RCC 7860 (cell line): ENCODE measurements around the gene ACO2.
A peak's percentile ranks its signal among the peaks of the same experiment; 100 is the strongest.
"Not testable (repeated sequence)": the region's sequence is repeated elsewhere in the genome, so short reads cannot be mapped to it uniquely, and the experiment has no call there.

Source experiments
- DNase-seq: peaks from one replicate; pipeline ENCODE4 v3.0.0-alpha.2; 2015; ENCODE audit warnings: low spot score
- FAIRE-seq: peaks from 2 replicates; lab custom pipeline; 2012; peaks lifted over from hg19 to GRCh38; lab: Jason Lieb, UNC

Gene ACO2

DNA sequence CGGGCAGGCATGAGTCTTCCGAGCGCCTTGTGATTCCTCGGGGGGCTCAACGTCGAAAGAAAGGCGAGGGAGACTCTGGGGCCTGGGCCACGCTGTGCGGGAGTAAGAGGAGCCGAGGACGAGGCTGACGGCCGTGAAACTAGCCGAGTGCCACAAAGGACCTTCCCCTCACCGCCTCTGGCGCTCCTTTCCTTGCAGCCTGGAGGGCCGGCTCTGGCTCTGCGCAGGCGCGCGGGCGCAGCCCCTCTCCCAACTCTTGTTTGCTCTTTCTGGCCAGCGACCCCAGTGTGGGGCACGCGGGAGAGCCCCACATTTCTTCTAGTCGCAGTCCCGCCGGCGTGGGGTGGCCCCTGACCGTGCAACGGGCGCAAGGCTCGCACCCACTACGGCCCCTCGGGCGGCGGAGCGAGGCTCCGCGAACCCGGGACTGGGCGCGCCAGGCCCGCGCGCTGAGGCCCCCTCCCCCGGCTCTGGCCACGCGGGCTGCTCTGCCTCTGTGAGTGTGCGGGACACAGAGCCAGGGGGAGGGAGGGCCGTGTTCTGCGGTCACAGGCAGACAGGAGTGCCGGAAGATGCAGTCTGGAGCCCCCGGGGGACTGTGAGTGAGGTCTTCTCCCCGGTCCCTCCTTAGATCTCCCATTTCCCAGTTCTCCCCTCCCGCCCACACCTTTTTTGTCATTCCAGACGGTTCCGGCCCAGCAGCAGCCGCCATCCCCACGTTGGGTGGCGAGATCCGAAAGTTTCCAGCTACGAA, 21.3 kb upstream of the ACO2 start:
- no peak for FAIRE-seq
- DNase-seq: peak; percentile 36

- FAIRE-seq: peak; percentile 96
- DNase-seq: peak; percentile 96
Observed at GRCh38 chr22:41448189-41448808, 20.6 kb upstream of the ACO2 start.

GRCh38 chr22:41458161-41458728, 10.7 kb upstream of the ACO2 start:
- FAIRE-seq (no peak), DNase-seq (no peak)

- FAIRE-seq (no peak), DNase-seq (no peak)
Observed at GRCh38 chr22:41459431-41459830, 9.5 kb upstream of the ACO2 start.

DNA sequence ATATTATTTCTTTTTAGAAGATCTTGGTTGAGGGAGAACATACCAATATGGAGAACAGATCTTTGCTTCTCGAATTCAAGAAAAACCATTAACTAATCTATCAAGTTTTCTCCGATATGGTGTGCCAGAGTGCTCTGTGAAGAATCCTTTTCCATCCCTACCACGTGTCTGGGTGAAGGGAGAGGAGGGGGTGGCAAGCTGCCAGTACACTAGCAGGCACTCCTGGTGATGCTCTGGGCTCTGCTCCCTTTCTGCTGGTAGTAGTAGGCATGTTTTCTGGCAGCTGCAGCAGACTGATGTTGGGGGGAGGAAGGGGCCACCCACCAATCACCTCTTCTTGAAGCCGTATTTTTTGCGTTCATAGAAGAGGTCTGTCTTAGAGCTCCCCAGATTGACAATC, 8.8 kb upstream of the ACO2 start:
- not testable (repeated sequence) for DNase-seq, FAIRE-seq

DNA sequence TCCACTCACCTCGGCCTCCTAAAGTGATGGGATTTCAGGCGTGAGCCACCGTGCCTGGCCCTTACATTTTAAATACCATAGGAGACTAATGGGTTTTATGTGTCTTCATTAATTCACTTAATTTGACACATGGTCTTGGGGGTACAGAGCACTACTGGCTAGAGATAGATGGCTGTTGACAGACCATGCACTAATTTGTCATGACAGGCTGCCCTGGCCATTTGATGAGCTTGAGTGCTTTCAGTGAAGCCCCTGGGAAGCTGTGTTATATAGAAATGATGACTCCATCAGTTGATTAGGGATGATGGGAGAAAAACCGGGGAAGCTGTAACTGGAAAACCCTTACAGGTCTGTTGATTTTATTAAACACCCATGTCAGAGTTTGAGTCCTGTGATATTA, 7.0 kb upstream of the ACO2 start:
- FAIRE-seq: no peak

GRCh38 chr22:41469218-41469851, 418 bp downstream of the ACO2 start:
- DNase-seq: no peak
- no peak for FAIRE-seq

More for the DNA sequence above, 7.0 kb upstream of the ACO2 start:
- DNase-seq: no peak

DNA sequence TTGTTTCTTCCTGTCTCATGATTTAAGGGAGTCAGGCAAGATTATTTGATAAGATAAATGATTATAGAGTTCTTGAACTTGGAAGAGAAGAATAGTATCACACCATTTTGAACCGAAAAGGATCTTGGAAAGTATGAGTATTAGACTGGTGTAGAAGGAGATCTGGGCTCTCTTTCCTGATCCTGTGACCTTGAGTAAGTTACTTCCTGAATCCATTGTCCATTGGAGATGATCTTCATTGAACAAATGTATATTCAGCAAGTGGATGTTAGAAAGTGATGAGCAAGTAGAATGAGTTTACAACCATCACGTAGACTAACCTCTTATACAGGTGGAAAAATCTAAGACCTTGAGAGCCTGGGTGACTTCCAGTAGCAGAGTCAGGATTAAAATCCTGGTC, 2.0 kb downstream of the ACO2 start:
- no peak for DNase-seq
- FAIRE-seq: no peak

GRCh38 chr22:41471568-41471967, 2.7 kb downstream of the ACO2 start:
- FAIRE-seq: no peak

DNA sequence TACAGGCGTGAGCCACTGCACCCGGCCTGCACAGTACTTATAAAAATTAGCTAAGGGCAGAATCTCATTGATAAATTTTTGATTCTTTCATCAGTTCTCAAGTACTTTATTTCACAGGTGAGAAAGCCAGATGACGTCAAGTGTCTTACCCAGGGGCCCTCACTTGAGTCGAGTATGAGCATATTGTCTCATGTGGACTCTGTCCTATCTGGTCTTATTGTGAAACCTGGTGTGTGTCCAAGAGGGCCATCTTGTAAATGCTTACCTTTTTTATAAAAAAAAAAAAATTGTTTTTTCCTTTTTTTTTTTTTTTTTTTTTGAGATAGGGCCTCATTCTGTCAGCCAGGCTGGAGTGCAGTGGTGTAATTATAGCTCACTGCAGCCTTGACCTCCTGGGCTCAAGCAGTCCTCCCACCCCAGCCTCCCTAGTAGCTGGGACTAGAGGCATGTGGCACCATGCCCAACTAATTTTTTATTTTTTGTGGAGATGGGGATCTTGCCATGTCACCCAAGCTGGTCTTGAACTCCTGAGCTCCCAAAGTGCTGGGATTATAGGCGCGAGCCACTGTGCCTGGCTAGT, 6.0 kb downstream of the ACO2 start:
- DNase-seq: no peak
- FAIRE-seq: no peak

More at GRCh38 chr22:41471568-41471967, 2.7 kb downstream of the ACO2 start:
- DNase-seq: no peak

- FAIRE-seq (no peak), DNase-seq (no peak)
Observed at GRCh38 chr22:41478473-41478872, 9.6 kb downstream of the ACO2 start.

- DNase-seq: no peak
- FAIRE-seq: no peak
Observed at GRCh38 chr22:41478891-41479521, 10.1 kb downstream of the ACO2 start.

- FAIRE-seq (no peak), DNase-seq (peak; percentile 6)
Observed at GRCh38 chr22:41479671-41480396, 10.9 kb downstream of the ACO2 start.

DNA sequence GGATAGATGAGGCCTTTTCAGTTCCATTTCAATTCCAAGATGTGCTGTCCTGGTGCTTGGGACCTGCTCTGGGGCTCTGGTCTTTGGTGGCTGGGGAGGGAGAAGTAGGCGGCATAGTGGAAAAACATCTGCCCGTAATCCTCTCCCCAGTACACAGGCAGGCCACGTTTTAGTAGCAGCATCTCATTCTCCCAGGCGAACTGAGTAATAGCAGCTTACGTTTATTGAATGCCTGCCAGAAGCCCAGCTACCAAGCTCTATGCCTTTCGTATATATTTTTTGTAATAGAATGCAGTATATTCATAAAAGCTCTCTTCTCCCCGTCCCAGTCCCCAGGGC, 11.4 kb downstream of the ACO2 start:
- DNase-seq: no peak
- no peak for FAIRE-seq

DNA sequence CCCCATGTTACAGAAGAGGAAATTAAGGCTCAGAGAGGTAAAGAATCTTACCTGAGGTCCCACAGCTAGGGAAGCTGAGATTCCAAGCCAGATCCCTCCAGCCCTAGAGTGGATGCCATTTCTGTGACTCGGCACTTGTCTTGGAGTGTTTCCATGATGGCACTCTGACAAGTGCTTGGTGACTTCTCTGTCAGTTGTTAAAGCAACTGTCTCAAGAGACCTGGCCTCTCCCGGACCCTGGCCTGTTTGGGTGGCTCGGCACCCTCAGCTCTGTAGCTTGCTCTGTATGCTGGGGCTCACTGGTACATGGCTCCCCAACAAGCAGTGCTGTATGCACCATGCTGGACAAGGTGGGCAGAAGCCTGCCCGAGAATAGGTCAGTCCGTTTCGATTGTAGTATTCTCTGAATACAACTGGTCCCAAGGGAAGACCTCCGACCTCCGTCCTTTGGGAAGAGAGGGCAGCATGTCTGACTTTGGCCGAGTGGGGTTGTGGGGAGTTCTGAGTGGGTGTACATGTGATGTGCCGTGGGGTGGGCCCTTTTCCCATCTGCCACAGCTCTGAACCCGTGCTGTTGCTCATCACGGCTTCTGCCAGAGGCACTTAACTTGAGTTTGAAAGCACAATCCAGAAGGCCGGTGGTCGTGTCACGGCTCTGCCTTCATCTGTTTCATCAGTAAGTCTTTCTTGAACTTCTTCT, 12.4 kb downstream of the ACO2 start:
- FAIRE-seq: no peak

DNA sequence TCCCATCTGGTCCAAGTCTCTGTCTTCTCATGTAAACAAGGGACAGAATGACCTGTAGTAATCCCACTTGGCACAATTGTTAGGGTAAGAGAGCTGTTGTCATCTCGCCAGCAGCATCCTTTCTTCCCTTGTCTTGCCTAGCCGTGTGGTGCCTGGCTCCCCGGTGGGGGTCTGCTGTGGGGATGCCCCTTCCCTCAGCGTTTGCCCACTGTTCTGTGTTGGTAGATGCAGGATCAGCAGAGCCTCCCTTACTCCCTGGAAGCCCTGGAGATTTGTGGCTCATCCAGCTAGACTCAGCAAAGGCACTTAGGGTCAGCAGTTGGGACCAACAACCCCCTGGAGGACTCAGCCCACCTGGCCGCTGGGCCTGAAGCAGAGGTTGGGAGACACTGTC, 13.0 kb downstream of the ACO2 start:
- FAIRE-seq: no peak
- DNase-seq: no peak

More for the DNA sequence above, 12.4 kb downstream of the ACO2 start:
- peak; percentile 16 for DNase-seq

DNA sequence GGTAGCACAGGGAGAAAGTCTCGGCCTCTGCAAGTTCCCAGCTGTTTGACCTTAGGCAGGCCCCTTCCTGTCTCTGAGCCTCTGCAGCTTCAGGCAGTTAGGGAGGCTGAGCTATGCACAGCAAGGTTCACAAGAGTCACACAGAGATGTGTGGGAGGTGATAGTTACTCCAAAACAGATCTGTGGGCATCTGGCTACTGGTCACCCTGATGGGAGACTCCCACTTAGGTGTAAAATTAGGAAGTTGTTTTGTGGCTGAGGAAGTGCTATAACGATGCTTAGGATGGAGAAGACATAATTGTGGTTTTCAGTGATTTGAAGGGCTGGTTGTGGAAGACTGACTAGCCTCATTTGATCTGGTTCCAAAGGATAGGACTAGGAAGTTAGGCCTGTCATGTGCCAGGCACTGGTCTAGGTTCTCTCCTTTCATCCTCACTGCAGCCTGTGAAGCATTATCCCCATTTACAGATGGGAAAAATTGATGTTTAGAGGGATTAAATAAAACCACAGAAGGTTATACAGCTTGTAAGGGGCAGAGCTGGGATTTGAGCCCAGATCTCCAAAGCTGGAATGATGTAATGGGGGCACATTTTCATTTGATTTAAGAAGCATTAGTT, 13.5 kb downstream of the ACO2 start:
- no peak for FAIRE-seq
- peak; percentile 35 for DNase-seq

DNA sequence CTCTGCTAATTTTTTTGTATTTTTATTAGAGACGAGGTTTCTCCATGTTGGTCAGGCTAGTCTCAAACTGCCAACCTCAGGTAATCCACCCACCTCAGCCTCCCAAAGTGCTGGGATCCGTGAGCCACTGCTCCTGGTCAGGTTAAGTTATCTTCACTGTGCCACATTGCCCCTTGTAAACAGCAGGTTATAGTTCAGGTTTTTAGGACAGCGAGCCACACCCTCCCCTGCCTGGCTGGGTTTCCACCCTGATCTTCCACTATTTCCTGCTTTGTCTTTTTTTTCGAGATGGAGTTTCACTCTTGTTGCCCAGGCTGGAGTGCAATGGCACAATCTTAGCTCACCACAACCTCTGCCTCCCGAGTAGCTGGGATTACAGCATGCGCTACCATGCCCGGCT, 16.1 kb downstream of the ACO2 start:
- DNase-seq (no peak), FAIRE-seq (no peak)
